AG08396 (cell line): ENCODE results near the gene HK1.

Source experiments
- DNase-seq: peaks from one replicate; pipeline ENCODE4 v3.0.0; 2012; ENCODE audit warnings: low spot score, mixed read lengths

Gene HK1

DNA sequence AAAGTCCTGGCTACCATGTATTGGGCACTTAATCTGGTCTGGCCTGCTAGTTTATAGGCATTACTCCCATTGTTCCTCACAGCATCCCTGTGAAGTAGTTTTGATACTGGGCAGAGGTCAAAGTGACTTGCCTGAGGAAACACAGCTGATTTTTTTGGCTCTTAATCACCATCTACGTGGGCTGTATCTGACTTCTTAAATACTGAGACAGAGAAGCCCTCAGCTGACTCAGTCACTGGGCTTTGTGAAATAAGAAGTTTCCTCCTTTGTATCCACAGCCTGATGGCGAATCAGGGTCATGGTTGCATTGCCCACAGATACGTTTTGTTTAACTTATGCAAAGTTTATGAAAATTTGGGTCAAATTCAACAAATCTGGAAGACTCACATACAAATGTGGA lies 125.2 kb downstream of the HK1 start:
- peak; percentile 80 for DNase-seq

DNA sequence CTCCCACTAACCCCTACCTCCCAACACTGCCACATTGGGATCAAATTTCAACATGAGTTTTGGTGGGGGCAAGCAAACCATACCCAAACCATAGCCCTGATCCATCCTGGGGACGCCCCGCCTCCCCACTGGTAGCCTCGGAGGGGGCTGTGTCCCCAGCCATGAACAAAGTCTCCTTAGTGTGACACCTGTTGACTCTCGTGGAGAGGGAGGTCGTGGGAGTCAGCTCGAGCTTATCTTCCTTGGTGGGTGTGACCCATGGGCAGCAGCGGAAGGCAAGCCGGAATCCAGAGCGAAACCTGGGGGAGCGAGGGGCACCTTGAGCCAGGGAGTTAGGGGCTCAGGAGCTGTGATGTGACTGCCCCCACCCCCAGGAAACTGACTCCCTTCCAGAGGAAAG lies 126.5 kb downstream of the HK1 start:
- DNase-seq, result no peak

- DNase-seq, result no peak
These were observed 126.9 kb downstream of the HK1 start for GRCh38 chr10:69405221-69405620.

DNA sequence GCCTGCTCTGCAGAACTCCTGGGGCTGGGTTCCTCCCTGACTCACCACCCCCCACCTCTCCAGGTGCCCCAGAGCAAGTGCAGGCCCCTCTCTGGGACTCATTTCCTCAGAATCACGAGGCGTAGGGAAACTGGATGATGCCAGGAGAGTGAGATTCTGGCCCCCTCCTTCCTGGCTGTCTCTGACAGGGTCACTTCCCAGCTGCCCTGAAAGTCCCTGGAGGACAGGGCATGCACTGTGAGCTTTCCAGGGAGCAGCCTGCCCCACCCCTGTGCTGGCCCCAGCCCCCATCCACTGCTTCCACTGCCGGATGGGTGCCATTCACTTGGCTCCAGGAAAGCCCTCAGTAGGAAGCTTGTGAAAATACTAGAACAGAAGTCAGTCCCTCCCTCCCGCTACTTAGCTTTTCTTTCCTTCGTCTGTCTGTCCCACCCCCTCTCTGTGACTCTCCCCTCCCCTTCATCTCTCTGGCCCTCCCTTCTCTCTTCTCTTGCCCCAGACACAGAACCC lies 128.1 kb downstream of the HK1 start:
- DNase-seq, result no peak

DNA sequence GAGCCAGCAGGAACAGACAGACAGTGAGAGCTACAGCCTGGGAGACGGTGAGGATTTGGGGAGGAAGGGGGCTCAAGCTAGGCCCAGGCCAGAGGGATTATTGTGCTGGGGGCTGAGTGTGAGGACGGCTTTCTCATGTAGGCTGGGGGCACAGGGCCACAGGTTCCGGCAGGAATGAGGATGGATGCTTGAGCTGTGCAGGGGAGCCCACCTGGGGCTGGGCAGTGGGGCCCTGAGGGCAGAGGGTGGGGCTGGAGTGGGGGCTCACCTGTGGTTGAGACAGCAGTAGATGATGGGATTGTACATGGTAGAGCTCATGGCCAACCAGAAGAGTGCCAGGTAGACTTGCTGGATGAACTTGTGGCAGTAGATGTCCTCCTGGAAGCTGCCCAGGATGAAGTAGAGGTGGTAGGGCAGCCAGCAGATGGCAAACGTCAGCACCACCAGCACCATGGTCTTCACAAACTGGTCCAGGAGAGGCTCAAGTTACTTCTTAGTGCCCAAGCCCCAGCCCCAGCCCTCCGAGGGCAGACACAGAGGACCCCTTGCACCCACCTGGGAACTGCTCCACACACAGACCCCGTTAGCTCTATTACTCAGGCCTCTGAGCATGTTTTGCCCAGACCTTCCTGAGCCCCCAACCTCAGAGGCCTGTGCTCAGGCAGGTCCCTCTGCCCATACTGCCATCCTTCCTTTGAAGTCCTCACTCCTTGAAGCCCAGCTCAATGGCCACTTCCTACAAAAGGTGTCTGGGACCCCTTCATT lies 128.7 kb downstream of the HK1 start:
- no peak for DNase-seq

- DNase-seq, result no peak
These were observed 129.5 kb downstream of the HK1 start for GRCh38 chr10:69407621-69408301.

GRCh38 chr10:69408318-69409175 lies 130.3 kb downstream of the HK1 start:
- peak; percentile 97 for DNase-seq

DNA sequence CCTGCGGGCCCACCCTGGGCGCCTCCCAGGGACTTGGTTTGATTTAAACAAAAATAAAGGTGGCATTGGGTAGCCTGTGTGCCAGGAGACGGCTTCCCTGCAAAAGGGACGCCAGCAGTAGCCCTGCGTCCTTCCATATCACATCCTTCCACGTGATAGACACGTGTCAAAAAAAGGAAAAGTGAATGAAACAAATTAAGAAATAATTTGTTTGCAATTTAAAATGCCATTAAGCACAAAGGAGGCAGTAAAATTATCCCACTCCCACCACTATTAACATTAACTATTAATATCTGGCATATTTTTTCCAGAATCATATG lies 130.8 kb downstream of the HK1 start:
- no peak for DNase-seq

DNA sequence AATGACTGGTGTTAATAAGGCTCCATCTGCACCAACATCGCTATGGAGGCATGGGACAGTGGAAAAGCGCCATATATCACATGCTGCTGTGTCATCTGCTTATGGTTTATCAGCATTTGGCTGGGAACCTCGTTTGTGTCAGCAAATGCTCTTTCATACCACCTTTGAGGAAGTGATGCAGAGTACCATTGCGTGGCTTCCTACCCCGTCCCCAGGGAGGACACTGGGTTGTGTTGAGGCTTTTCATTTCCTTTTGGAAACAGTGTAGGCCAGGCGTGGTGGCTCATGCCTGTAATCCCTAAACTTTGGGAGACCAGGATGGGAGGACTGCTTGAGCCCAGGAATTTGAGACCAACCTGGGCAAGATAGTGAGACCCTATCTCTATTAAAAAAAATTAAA lies 131.7 kb downstream of the HK1 start:
- no peak for DNase-seq

DNA sequence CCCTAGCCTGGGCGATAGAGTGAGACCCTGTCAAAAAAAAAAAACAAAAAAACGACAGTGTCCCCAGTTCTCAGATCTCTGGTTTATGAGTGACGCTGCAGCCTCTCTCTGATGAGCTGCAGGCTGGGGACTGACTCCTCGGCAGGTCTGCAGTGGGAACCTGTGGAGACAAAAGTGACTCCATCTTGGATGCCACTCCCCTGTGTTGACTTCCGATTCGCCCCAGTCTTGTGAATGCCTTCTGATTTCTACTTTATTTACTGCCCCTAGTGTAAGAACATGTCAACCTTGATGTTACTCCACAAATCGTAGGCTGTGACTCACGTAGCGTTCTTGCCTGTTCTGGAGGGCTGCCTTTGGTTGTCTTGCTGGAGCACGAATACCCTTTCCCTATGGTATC lies 132.2 kb downstream of the HK1 start:
- no peak for DNase-seq

- no peak for DNase-seq
These were observed 133.2 kb downstream of the HK1 start for GRCh38 chr10:69411476-69411875.

- DNase-seq, result no peak
These were observed 134.0 kb downstream of the HK1 start for GRCh38 chr10:69412232-69412790.

DNA sequence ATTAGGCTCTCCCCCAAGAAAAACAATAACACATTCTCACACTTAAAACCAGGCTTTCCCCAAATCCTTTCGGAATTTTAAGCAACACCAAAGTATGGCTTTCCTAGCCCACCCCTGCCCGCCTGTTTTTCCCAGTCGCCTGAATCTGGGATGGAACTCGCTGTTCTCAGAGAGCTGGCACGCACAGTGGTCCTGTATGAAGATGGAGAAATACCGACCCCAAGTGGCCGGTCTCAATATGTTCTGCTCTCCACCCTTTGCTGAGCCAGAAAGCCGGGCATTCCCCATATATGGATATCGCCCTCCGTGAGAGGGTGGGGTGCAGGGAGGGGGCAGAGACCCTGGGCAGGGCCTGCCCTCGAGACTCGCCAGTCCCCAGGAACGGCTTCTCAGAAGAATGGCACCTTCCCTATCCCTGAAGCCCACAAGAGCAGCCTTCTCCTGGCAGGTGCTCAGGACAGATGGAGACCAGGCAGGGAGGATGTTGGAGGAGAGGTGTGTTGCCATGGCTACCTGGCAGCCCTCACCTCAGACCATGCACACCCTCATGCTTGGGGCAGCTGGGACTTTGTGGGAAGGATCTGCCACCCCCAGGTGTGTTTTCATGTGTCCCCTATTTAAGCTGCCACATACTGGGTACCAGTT lies 135.0 kb downstream of the HK1 start:
- peak; percentile 82 for DNase-seq

DNA sequence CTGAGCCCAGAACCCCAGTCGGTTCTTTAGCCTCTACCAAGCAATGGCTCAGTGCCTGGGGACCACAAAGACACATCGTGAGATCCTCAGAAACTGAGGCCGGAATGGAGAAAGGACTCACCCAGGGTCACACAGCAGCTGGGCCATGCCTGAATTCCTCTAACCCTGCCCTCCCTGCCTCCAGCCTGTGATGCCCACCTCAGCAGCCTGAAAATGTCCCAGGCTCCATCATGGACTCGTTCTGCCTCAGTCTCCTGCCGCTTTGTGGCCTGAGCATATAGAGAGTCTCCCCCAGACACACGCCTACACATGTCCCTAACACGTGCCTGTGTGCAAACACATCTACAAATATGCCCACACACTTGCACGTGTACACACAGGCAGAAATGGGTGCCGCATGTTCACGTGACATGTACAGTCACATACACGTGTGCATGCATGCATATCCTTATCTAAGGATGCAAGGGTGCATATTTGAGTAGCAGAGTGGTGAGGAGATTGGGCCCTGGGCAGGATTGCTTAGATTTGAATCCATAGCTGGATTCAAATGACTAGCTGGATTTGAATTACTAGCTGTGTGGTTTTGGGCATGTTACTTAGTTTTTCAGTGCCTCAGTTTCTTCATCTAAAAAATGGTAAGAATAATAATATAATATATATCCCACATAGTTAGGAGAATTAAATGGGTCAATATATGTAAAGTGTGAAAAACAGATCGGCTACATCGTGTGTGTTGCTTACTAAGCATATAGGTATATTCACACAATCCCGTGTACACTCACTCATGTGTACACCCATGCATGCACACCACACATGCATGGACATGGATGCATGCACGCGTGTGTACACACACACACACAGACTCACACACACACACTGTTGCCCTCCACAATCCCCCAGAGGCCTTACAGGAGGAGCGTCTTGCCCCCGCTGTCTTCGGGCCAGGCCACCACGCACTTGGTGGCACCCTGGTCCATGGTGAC lies 136.0 kb downstream of the HK1 start:
- no peak for DNase-seq

GRCh38 chr10:69415049-69415448 lies 136.8 kb downstream of the HK1 start:
- no peak for DNase-seq

DNA sequence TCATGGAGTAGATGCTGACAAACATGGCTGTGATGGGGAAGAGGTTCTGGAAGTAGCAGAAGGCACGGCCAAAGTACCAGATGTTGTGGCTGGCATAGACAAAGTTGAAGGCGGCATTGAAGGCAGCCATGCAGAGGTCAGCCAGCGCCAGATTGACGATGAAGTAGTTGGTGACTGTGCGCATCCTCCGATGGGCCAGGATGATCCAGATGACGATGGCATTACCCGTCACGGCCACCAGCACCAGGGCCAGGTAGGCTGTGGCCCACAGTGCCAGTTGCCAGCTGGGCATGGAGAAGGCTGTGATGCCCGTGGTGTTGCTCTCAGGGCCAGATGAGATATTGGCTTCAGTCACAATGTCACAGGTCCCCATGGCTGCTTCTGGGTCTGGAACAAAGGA lies 137.7 kb downstream of the HK1 start:
- DNase-seq, result no peak

DNA sequence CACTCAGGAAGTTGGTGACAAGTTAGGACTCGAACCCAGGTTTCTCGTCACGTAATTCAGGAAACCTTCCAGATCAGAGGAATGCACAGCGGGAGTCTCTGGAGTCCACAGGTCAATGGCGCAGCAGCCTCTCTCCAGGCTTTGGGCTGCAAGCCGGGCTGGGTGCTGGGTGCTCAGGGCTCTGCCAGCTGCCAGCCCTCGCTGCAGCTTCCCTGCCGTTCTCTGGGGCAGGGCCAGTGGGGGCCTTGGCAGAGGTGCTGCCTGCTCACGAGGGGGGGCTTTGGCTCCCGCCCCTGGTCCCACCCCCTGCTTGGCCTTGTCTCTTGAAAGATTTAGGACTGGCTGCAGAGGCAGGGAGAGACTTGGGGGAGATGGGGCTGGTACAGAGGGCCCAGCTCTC lies 138.4 kb downstream of the HK1 start, which contains the start of gene TACR2:
TSS of gene TACR2 (minus strand) at position 224 of the 400 bp plus-strand sequence. CDS start 595 bp downstream, outside the sequence.
- DNase-seq, result no peak

DNA sequence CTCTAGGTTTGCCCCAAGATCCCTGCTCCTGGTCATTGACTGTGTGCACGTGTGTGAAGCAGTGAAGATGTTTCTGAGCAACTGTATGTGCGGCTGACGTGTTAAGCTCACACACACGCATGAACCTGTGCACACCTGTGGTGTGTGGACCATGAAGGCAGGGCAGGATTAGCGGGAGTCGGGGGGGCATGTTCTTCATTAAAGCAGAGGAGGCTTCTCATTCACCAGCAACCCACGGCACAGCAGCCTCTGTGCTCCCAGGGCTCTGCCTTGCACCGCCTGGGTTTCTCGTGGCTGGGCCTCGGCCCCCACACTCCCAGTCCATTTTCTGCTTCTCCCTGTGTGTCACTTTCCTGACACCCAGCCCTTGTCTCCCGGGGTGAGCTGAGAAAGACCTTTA lies 139.2 kb downstream of the HK1 start:
- DNase-seq, result no peak

GRCh38 chr10:69418052-69418752 lies 139.9 kb downstream of the HK1 start:
- no peak for DNase-seq
